IMR-90 (cell line): ENCODE data around the gene HINT2. TPM values are rescaled to one million over a fixed set of nuclear protein-coding genes. Genes with fewer than 3 reads are reported as not detected.

Source experiments
- ATAC-seq: fragments of 200-7000 bp; cut with Tn5 transposase; 2 replicates; pipeline ENCODE4 v1.9.1; 2020; ENCODE audit warnings: low read depth, mild to moderate bottlenecking, moderate library complexity
- BruUV-seq: library from RNA; stranded (reverse); fragments of 400-500 nt; replicated peaks from 2 replicates; lab custom pipeline; 2021; lab: Mats Ljungman, UMichigan
- CTCF ChIA-PET: fragments of 300-600 bp; formaldehyde crosslinking; extraction: SDS; loops from one replicate; lab custom pipeline; 2021; ENCODE audit warnings: antibody characterized with exemption; lab: Yijun Ruan, JAX
- POLR2A ChIA-PET: fragments of 300-600 bp; sonication (Branson Sonifier 250); formaldehyde crosslinking; loops from one replicate; lab custom pipeline; 2022; ENCODE audit warnings: antibody characterized with exemption; ENCODE audit not compliant: unreplicated experiment; lab: Charles Lee
- DNase-seq: peaks from one replicate; pipeline ENCODE4 v3.0.0; 2013
- H2AFZ ChIP-seq: replicated peaks from 2 replicates; pipeline ENCODE3; 2013; ENCODE audit warnings: low read length, mild to moderate bottlenecking; ENCODE audit not compliant: poor library complexity
- H2AK5ac ChIP-seq: 2 replicates; pipeline ENCODE4 v1.6.1; 2013; ENCODE audit warnings: low read depth, low read length, inconsistent platforms
- H2AK9ac ChIP-seq: replicated peaks from 2 replicates; pipeline ENCODE3; 2013; ENCODE audit warnings: mild to moderate bottlenecking, low read depth, low read length, moderate library complexity; ENCODE audit not compliant: poor library complexity
- H2BK120ac ChIP-seq: 2 replicates; pipeline ENCODE4 v1.6.1; 2013; ENCODE audit warnings: low read depth, low read length, inconsistent platforms
- H2BK15ac ChIP-seq: 3 replicates; pipeline ENCODE4 v1.6.1; 2013; ENCODE audit warnings: low read depth, low read length, inconsistent platforms
- H2BK20ac ChIP-seq: 2 replicates; pipeline ENCODE4 v1.6.1; 2013; ENCODE audit warnings: low read depth, mild to moderate bottlenecking, inconsistent platforms, low read length, moderate library complexity
- H2BK5ac ChIP-seq: 2 replicates; pipeline ENCODE4 v1.6.1; 2013; ENCODE audit warnings: mild to moderate bottlenecking, low read depth, low read length, inconsistent platforms; ENCODE audit not compliant: poor library complexity, severe bottlenecking
- H3K14ac ChIP-seq: replicated peaks from 2 replicates; pipeline ENCODE4 v1.6.1; 2013; ENCODE audit warnings: low read depth, low read length, inconsistent platforms
- H3K18ac ChIP-seq: 2 replicates; pipeline ENCODE4 v1.6.1; 2013; ENCODE audit warnings: low read depth, low read length, control low read depth
- H3K23ac ChIP-seq: 2 replicates; pipeline ENCODE4 v1.6.1; 2013; ENCODE audit warnings: low read depth, low read length, inconsistent platforms
- H3K27ac ChIP-seq: 2 replicates; pipeline ENCODE4 v1.5.1; 2013; ENCODE audit warnings: mild to moderate bottlenecking, control low read depth, low read length; ENCODE audit not compliant: insufficient read depth
- H3K27me3 ChIP-seq: 2 replicates; pipeline ENCODE4 v1.6.1; 2013; ENCODE audit warnings: low read length; ENCODE audit not compliant: control insufficient read depth, insufficient read depth
- H3K36me3 ChIP-seq: 2 replicates; pipeline ENCODE4 v1.6.1; 2013; ENCODE audit warnings: low read length, mixed read lengths; ENCODE audit not compliant: control insufficient read depth, insufficient read depth
- H3K4ac ChIP-seq: 2 replicates; pipeline ENCODE4 v1.6.1; 2013; ENCODE audit warnings: low read depth, low read length, inconsistent platforms
- H3K4me1 ChIP-seq: 2 replicates; pipeline ENCODE4 v1.6.1; 2013; ENCODE audit warnings: low read length, mixed read lengths; ENCODE audit not compliant: control insufficient read depth, insufficient read depth
- H3K4me2 ChIP-seq: 2 replicates; pipeline ENCODE4 v1.6.1; 2013; ENCODE audit warnings: low read depth, mild to moderate bottlenecking, control low read depth, low read length, moderate library complexity
- H3K4me3 ChIP-seq: 2 replicates; pipeline ENCODE4 v1.5.1; 2013; ENCODE audit warnings: low read depth, mild to moderate bottlenecking, control low read depth, low read length, moderate library complexity; ENCODE audit not compliant: insufficient read depth
- H3K56ac ChIP-seq: 2 replicates; pipeline ENCODE4 v1.6.1; 2013; ENCODE audit warnings: low read length, inconsistent platforms; ENCODE audit not compliant: insufficient read depth; ENCODE audit errors: extremely low read depth
- H3K79me1 ChIP-seq, 2 experiments: 2 replicates each; pipeline ENCODE4 v1.6.1; 2013; ENCODE audit warnings: low read length in 2 of 2, inconsistent platforms in 1 of 2, low read depth in 1 of 2
- H3K9ac ChIP-seq: 2 replicates; pipeline ENCODE4 v1.6.1; 2013; ENCODE audit warnings: low read depth, low read length, control low read depth
- H3K9me1 ChIP-seq: 2 replicates; pipeline ENCODE4 v1.6.1; 2013; ENCODE audit warnings: low read length, inconsistent platforms; ENCODE audit not compliant: insufficient read depth
- H3K9me3 ChIP-seq: 2 replicates; pipeline ENCODE4 v1.6.1; 2013; ENCODE audit warnings: low read length; ENCODE audit not compliant: control insufficient read depth, insufficient read depth
- H4K20me1 ChIP-seq: 2 replicates; pipeline ENCODE4 v1.6.1; 2013; ENCODE audit warnings: low read length, inconsistent platforms; ENCODE audit not compliant: insufficient read depth
- H4K5ac ChIP-seq: 2 replicates; pipeline ENCODE4 v1.6.1; 2013; ENCODE audit warnings: mild to moderate bottlenecking, low read depth, low read length, control low read depth
- H4K8ac ChIP-seq, 2 experiments: 2 replicates each; pipeline ENCODE4 v1.6.1; 2013; ENCODE audit warnings: low read depth in 2 of 2, low read length in 2 of 2, control low read depth in 1 of 2, inconsistent platforms in 1 of 2
- H4K91ac ChIP-seq: 2 replicates; pipeline ENCODE4 v1.6.1; 2013; ENCODE audit warnings: low read depth, low read length, inconsistent platforms; ENCODE audit not compliant: insufficient read depth
- BHLHE40 ChIP-seq: fragments of 150-350 bp; IDR thresholded peaks from 2 replicates; pipeline ENCODE4 v1.6.1; 2016; ENCODE audit warnings: mild to moderate bottlenecking, low read depth, low read length
- CEBPB ChIP-seq: IDR thresholded peaks from 2 replicates; pipeline ENCODE4 v1.6.1; 2012; ENCODE audit warnings: low read depth, low read length, improper control_type of control experiment
- CHD1 ChIP-seq: IDR thresholded peaks from 2 replicates; pipeline ENCODE4 v1.6.1; 2012; ENCODE audit warnings: low read depth, low read length, improper control_type of control experiment
- CTCF ChIP-seq: conservative IDR thresholded peaks from 2 replicates; pipeline ENCODE4 v1.5.1; 2012; ENCODE audit warnings: mild to moderate bottlenecking, low read depth, low read length, improper control_type of control experiment
- FOS ChIP-seq: fragments of 150-350 bp; IDR thresholded peaks from 2 replicates; pipeline ENCODE4 v1.6.1; 2016; ENCODE audit warnings: low read depth, low read length
- MAFK ChIP-seq: IDR thresholded peaks from 2 replicates; pipeline ENCODE4 v1.6.1; 2012; ENCODE audit warnings: low read depth, low read length, improper control_type of control experiment
- MAZ ChIP-seq: IDR thresholded peaks from 2 replicates; pipeline ENCODE4 v1.6.1; 2012; ENCODE audit warnings: low read depth, mild to moderate bottlenecking, low read length, improper control_type of control experiment, moderate library complexity, borderline replicate concordance
- MXI1 ChIP-seq: IDR thresholded peaks from 2 replicates; pipeline ENCODE4 v1.6.1; 2012; ENCODE audit warnings: low read depth, mild to moderate bottlenecking, low read length, moderate library complexity, borderline replicate concordance
- NFE2L2 ChIP-seq: fragments of 150-350 bp; IDR thresholded peaks from 2 replicates; pipeline ENCODE4 v1.6.1; 2016; ENCODE audit warnings: low read depth, mild to moderate bottlenecking, low read length
- POLR2A ChIP-seq: IDR thresholded peaks from 2 replicates; pipeline ENCODE4 v1.6.1; 2012; ENCODE audit warnings: mild to moderate bottlenecking, low read depth, low read length
- RAD21 ChIP-seq: IDR thresholded peaks from 2 replicates; pipeline ENCODE4 v1.6.1; 2012; ENCODE audit warnings: low read length, improper control_type of control experiment
- RCOR1 ChIP-seq: IDR thresholded peaks from 2 replicates; pipeline ENCODE4 v1.6.1; 2012; ENCODE audit warnings: mild to moderate bottlenecking, low read length, improper control_type of control experiment; ENCODE audit not compliant: insufficient replicate concordance
- RFX5 ChIP-seq: IDR thresholded peaks from 2 replicates; pipeline ENCODE4 v1.8.0; 2012; ENCODE audit warnings: low read depth, mild to moderate bottlenecking, low read length, moderate library complexity
- SMC3 ChIP-seq: fragments of 150-350 bp; IDR thresholded peaks from 2 replicates; pipeline ENCODE4 v1.6.1; 2016; ENCODE audit warnings: low read depth, mild to moderate bottlenecking, antibody characterized with exemption, low read length, moderate library complexity
- WGBS, 2 experiments: methylation state at CpG; one replicate each; pipeline versions ENCODE4 v1.1.5 to v1.1.7; 2013; ENCODE audit warnings: missing lambda C conversion rate in 2 of 2; ENCODE audit not compliant: insufficient read length in 1 of 2; ENCODE audit errors: extremely low coverage in 2 of 2; 5-methylcytosine and 5-hydroxymethylcytosine counted together
- dilution Hi-C: fragments of 300-500 bp; cut with HindIII; formaldehyde crosslinking; loops from one replicate; pipeline ENCODE4 v1.14.3; 2018; ENCODE audit warnings: low sequenced_read_pairs; ENCODE audit not compliant: unreplicated experiment
- in situ Hi-C: fragments of 300-500 bp; cut with MboI; formaldehyde crosslinking; loops from 3 replicates; pipeline ENCODE4 v1.14.3; 2019; ENCODE audit warnings: low sequenced_read_pairs, inconsistent platforms, mixed read lengths
- intact Hi-C: fragments of 100-400 bp; cut with micrococcal nuclease; formaldehyde crosslinking; loops from 2 replicates; pipeline ENCODE4 v1.10.0; 2022
- polyA plus RNA-seq, 3 experiments: library from polyadenylated mRNA; depleted of rRNA; stranded (reverse); fragments of >200 nt; gene quantifications; 2 replicates each; pipeline ENCODE4 v1.2.3, GENCODE V29; 2012; ENCODE audit warnings: low replicate concordance in 1 of 3
- total RNA-seq: library from RNA; depleted of rRNA; stranded (reverse); fragments of >200 nt; gene quantifications from 2 replicates; pipeline ENCODE4 v1.2.3, GENCODE V29; 2012
- TF ChIP-seq, protein P1 (sequence below): fragments of 150-350 bp; IDR thresholded peaks from 2 replicates; pipeline ENCODE4 v1.6.1; 2017; ENCODE audit warnings: mild to moderate bottlenecking, antibody characterized with exemption, low read length, low read depth
- TF ChIP-seq, protein P2 (sequence below): fragments of 150-350 bp; IDR thresholded peaks from 2 replicates; pipeline ENCODE4 v1.6.1; 2016; ENCODE audit warnings: low read depth, mild to moderate bottlenecking, low read length, moderate library complexity, borderline replicate concordance

The HINT2 gene
- total and polyA plus RNA-seq, 2 of the 4 experiments (the other 2 are of a cell fraction): 7.5 to 20.6 TPM

DNA sequence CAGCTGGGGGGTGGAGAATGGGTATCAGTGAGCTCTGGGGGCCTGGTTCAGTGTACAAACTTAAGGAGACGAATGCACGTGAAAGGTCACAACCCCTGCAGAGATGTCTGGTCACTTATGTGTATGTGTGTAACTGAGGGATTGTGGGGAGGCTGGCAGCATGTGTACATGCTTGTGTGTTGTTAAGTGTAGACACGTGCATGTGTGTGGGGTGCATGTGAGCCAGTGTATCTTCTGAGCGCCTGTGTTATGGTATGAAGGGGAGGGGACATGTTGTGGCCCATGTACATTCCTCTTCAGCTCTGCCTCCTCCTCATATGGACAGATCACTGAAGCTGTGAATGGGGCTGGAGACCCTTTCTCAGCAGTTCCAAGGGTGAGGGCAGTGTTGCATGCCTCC, 16.2 kb upstream of the HINT2 start:
- no peak overlapping the region for H3K56ac ChIP-seq
- intact Hi-C loops: no loop called here
- BruUV-seq: no TSS peak

More for the DNA sequence above, 16.2 kb upstream of the HINT2 start:
- peaks cover 17% of the 10 kb centered on the region for H3K9me1 ChIP-seq
- no peak overlapping the region for H3K18ac ChIP-seq
- DNase-seq (no peak), ATAC-seq (no peak)
- H3K27ac ChIP-seq: no peak overlapping the region
- no peaks in the 10 kb centered on the region for H3K27me3 ChIP-seq
- H2BK5ac ChIP-seq: no peak overlapping the region
- TF ChIP-seq CTCF (no peak), NFE2L2 (no peak), POLR2A (no peak), MXI1 (no peak), BHLHE40 (no peak), RAD21 (no peak), RCOR1 (no peak), SMC3 (no peak), CEBPB (no peak), RFX5 (no peak), MAFK (no peak), CHD1 (no peak), MAZ (no peak), FOS (no peak)
- TF ChIP-seq, protein P1, sequence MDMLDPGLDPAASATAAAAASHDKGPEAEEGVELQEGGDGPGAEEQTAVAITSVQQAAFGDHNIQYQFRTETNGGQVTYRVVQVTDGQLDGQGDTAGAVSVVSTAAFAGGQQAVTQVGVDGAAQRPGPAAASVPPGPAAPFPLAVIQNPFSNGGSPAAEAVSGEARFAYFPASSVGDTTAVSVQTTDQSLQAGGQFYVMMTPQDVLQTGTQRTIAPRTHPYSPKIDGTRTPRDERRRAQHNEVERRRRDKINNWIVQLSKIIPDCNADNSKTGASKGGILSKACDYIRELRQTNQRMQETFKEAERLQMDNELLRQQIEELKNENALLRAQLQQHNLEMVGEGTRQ: no peak
- TF ChIP-seq, protein P2, sequence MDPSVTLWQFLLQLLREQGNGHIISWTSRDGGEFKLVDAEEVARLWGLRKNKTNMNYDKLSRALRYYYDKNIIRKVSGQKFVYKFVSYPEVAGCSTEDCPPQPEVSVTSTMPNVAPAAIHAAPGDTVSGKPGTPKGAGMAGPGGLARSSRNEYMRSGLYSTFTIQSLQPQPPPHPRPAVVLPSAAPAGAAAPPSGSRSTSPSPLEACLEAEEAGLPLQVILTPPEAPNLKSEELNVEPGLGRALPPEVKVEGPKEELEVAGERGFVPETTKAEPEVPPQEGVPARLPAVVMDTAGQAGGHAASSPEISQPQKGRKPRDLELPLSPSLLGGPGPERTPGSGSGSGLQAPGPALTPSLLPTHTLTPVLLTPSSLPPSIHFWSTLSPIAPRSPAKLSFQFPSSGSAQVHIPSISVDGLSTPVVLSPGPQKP: no peak
- H2AK9ac ChIP-seq: no peak overlapping the region
- 100% methylated on average over 1 of the region's 4 CpGs; no CpG with 5 or more reads in 1 of the 2 experiments for WGBS, 2 experiments
- H3K9me3 ChIP-seq: no peaks in the 10 kb centered on the region
- H4K8ac ChIP-seq: no peak overlapping the region
- H3K4me3 ChIP-seq: no peak overlapping the region
- no peak overlapping the region; the same call in 1 of the 2 replicates for H3K4me2 ChIP-seq
- no peak overlapping the region for H3K14ac ChIP-seq
- H4K91ac ChIP-seq: no peak overlapping the region
- peaks cover 8% of the 10 kb centered on the region for H3K4me1 ChIP-seq
- peak overlapping the region; percentile 10; the same call in 1 of the 2 replicates for H2AK5ac ChIP-seq
- H2BK15ac ChIP-seq: no peak overlapping the region
- ChIA-PET POLR2A (no interaction called here), CTCF (no interaction called here)
- no peak overlapping the region for H2BK20ac ChIP-seq
- H3K36me3 ChIP-seq: no peaks in the 10 kb centered on the region
- dilution Hi-C loops: no loop called here
- H2BK120ac ChIP-seq: no peak overlapping the region
- no peak overlapping the region for H4K5ac ChIP-seq
- no peak overlapping the region for H3K9ac ChIP-seq
- peaks cover 2 to 18% of the 10 kb centered on the region in 2 experiments; a peak in 3 of 4 replicates for H3K79me1 ChIP-seq
- H2AFZ ChIP-seq: no peak overlapping the region
- H3K4ac ChIP-seq: no peak overlapping the region
- in situ Hi-C loops: no loop called here
- no peak overlapping the region for H3K23ac ChIP-seq
- no peaks in the 10 kb centered on the region for H4K20me1 ChIP-seq
